ENCODE data around the gene SRSF11. TPM values are rescaled to one million over a fixed set of nuclear protein-coding genes. Genes with fewer than 3 reads are reported as not detected.

SRSF11 gene
- total and polyA plus RNA-seq, 2 donors, result 130 to 306 TPM

DNA sequence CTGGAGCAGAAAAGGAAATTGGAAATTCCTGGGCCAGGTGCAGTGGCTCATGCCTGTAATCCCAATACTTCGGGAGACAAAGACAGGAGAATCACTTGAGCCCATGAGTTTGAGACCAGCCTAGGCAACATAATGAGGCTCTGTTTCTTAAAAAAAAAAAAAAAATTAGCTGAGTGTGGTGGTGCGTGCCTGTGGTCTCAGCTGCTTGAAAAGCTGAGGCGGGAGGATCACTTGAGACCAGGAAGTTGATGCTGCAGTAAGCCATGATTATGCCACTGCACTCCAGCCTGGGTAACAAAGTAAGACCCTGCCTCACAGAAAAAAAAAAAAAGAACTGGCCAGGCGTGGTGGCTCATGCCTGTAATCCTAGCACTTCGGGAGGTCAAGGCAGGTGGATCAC lies 56.7 kb downstream of the SRSF11 start:
- Histone ChIP-seq H3K4me1 (ENCODE audit: control insufficient read depth in 2 of 2, insufficient read depth in 2 of 2, low read length in 2 of 2) (no peaks in the 10 kb centered on the region), H3K27me3 (ENCODE audit: control insufficient read depth in 2 of 2, insufficient read depth in 1 of 2, low read length in 1 of 2) (no peaks in the 10 kb centered on the region), H3K4me3 (ENCODE audit: low read length in 2 of 2) (no peak overlapping the region), H3K36me3 (ENCODE audit: control insufficient read depth in 2 of 2, insufficient read depth in 2 of 2, low read length in 1 of 2) (peaks cover 0 to 15% of the 10 kb centered on the region in 2 donors), H3K9me3 (ENCODE audit: control insufficient read depth in 2 of 2, insufficient read depth in 1 of 2, low read length in 1 of 2) (no peaks in the 10 kb centered on the region), H3K27ac (ENCODE audit: low read depth in 1 of 2, low read length in 1 of 2) (no peak overlapping the region)
- WGBS, result 94% methylated on average over 5 of the region's 5 CpGs
- no peak for DNase-seq (ENCODE audit: low read depth in 6 of 9, low spot score in 9 of 9)

DNA sequence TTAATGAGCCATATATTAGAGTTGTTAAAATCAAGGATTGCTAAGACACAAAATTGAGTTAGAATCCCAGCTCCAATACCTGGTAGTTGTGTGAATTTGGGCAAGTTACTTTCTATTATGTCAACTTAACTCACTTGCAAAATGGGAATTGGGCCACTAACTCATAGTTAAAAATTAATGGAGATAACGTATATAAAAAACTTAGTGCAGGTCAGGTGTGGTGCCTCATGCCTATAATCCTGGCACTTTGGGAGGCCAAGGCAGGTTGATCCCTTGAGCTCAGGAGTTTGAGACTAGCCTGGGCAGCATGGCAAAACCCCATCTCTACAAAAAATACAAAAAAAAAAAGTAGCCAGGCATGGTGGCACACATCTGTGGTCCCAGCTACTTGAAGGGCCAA lies 57.5 kb downstream of the SRSF11 start:
- Histone ChIP-seq H3K4me1 (ENCODE audit: control insufficient read depth in 2 of 2, insufficient read depth in 2 of 2, low read length in 2 of 2) (no peaks in the 10 kb centered on the region), H3K4me3 (ENCODE audit: low read length in 2 of 2) (no peak overlapping the region), H3K9me3 (ENCODE audit: control insufficient read depth in 2 of 2, insufficient read depth in 1 of 2, low read length in 1 of 2) (no peaks in the 10 kb centered on the region), H3K27ac (ENCODE audit: low read depth in 1 of 2, low read length in 1 of 2) (no peak overlapping the region), H3K36me3 (ENCODE audit: control insufficient read depth in 2 of 2, insufficient read depth in 2 of 2, low read length in 1 of 2) (peaks cover 0 to 13% of the 10 kb centered on the region in 2 donors), H3K27me3 (ENCODE audit: control insufficient read depth in 2 of 2, insufficient read depth in 1 of 2, low read length in 1 of 2) (no peaks in the 10 kb centered on the region)
- WGBS, result 100% methylated on average over 1 of the region's 1 CpG
- no peak for DNase-seq (ENCODE audit: low read depth in 6 of 9, low spot score in 9 of 9)

DNA sequence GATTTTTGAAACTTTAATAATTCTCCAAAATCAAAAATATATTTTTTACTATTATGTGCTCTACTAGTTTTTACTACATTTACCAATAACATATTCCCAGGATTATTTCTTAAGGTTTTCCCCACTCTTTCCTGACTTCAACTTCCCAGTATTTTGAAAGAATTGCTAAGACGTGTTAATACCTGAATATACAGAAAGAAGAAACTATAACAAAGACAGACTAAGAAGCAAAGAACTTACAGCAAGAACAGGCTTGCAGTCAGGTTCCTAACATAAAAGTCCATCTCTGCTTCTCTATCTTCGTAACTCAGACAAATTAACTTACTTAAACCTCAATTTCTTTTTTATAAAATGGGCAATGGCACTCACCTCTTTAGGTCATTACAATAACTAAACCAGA lies 63.2 kb downstream of the SRSF11 start:
- Histone ChIP-seq H3K9me3 (ENCODE audit: control insufficient read depth in 2 of 2, insufficient read depth in 1 of 2, low read length in 1 of 2) (no peaks in the 10 kb centered on the region), H3K4me1 (ENCODE audit: control insufficient read depth in 2 of 2, insufficient read depth in 2 of 2, low read length in 2 of 2) (no peaks in the 10 kb centered on the region), H3K36me3 (ENCODE audit: control insufficient read depth in 2 of 2, insufficient read depth in 2 of 2, low read length in 1 of 2) (peaks cover 0 to 8% of the 10 kb centered on the region in 2 donors), H3K4me3 (ENCODE audit: low read length in 2 of 2) (no peak overlapping the region), H3K27me3 (ENCODE audit: control insufficient read depth in 2 of 2, insufficient read depth in 1 of 2, low read length in 1 of 2) (no peaks in the 10 kb centered on the region), H3K27ac (ENCODE audit: low read depth in 1 of 2, low read length in 1 of 2) (no peak overlapping the region)
- no peak for DNase-seq (ENCODE audit: low read depth in 6 of 9, low spot score in 9 of 9)
- WGBS, result 94% methylated on average over 2 of the region's 2 CpGs

DNA sequence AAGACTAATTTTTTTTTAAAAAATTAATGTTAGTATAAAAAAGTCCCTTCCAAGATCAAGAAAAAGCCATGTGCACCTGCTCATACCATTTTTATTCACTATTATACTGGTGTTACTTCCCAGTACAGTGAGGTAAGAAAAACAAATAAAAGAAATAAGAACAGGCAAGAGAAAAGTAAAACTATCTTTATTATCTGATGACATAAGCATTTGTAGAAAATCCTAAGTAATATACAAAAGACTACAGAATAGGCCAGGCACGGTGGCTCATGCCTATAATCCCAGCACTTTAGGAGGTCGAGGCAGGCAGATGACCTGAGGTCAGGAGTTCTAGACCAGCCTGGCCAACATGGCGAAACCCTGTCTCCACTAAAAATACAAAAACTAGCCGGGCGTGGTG lies 65.3 kb downstream of the SRSF11 start:
- DNase-seq (ENCODE audit: low read depth in 6 of 9, low spot score in 9 of 9), result no peak
- WGBS, result 98% methylated on average over 5 of the region's 5 CpGs
- H3K9me3 ChIP-seq (ENCODE audit: control insufficient read depth in 2 of 2, insufficient read depth in 1 of 2, low read length in 1 of 2), result no peaks in the 10 kb centered on the region
- peaks cover 4 to 15% of the 10 kb centered on the region in 2 donors for H3K36me3 ChIP-seq (ENCODE audit: control insufficient read depth in 2 of 2, insufficient read depth in 2 of 2, low read length in 1 of 2)
- no peak overlapping the region for H3K27ac ChIP-seq (ENCODE audit: low read depth in 1 of 2, low read length in 1 of 2)
- no peaks in the 10 kb centered on the region for H3K27me3 ChIP-seq (ENCODE audit: control insufficient read depth in 2 of 2, insufficient read depth in 1 of 2, low read length in 1 of 2)
- H3K4me1 ChIP-seq (ENCODE audit: control insufficient read depth in 2 of 2, insufficient read depth in 2 of 2, low read length in 2 of 2), result no peaks in the 10 kb centered on the region
- no peak overlapping the region for H3K4me3 ChIP-seq (ENCODE audit: low read length in 2 of 2)

DNA sequence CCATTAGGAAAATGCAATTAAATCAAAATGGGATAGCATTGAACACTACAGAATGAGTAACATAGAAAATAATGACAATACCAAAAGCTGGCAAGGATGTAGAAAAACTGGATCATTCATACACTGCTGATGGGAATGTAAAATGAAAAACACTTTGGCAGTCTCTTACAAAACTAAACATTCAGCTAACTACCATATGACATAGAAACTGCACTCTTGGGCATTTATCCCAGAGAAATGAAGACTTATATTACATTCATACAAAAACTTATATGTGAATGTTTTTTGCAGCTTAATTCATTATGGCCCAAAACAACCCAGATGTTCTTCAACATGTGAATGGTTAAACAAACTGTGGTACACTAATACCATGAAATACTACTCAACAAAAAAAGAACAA lies 67.0 kb downstream of the SRSF11 start:
- Histone ChIP-seq H3K4me1 (ENCODE audit: control insufficient read depth in 2 of 2, insufficient read depth in 2 of 2, low read length in 2 of 2) (no peaks in the 10 kb centered on the region), H3K27ac (ENCODE audit: low read depth in 1 of 2, low read length in 1 of 2) (no peak overlapping the region), H3K4me3 (ENCODE audit: low read length in 2 of 2) (no peak overlapping the region), H3K36me3 (ENCODE audit: control insufficient read depth in 2 of 2, insufficient read depth in 2 of 2, low read length in 1 of 2) (peaks cover 4 to 20% of the 10 kb centered on the region in 2 donors), H3K9me3 (ENCODE audit: control insufficient read depth in 2 of 2, insufficient read depth in 1 of 2, low read length in 1 of 2) (no peaks in the 10 kb centered on the region), H3K27me3 (ENCODE audit: control insufficient read depth in 2 of 2, insufficient read depth in 1 of 2, low read length in 1 of 2) (no peaks in the 10 kb centered on the region)
- no peak for DNase-seq (ENCODE audit: low read depth in 6 of 9, low spot score in 9 of 9)

DNA sequence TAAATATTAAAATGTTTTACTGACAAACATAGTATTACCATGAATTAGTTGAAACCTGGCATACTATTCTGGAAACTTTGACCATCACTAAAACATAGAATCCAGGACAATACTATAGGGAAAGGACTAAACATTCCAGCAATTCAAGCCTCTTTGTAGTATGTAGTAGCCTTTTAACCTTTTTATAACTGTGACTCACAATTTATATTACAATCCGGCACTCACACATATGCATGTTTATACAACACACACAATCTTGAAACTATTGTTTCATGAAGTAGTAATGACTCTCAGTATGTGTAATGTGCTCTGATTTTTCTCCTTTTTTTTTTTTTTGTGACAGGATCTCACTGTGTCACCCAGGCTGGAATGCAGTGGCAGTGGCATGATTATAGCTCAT lies 69.0 kb downstream of the SRSF11 start:
- no peaks in the 10 kb centered on the region for H3K27me3 ChIP-seq (ENCODE audit: control insufficient read depth in 2 of 2, insufficient read depth in 1 of 2, low read length in 1 of 2)
- no peak overlapping the region for H3K27ac ChIP-seq (ENCODE audit: low read depth in 1 of 2, low read length in 1 of 2)
- H3K9me3 ChIP-seq (ENCODE audit: control insufficient read depth in 2 of 2, insufficient read depth in 1 of 2, low read length in 1 of 2), result no peaks in the 10 kb centered on the region
- peaks cover 4 to 37% of the 10 kb centered on the region in 2 donors for H3K36me3 ChIP-seq (ENCODE audit: control insufficient read depth in 2 of 2, insufficient read depth in 2 of 2, low read length in 1 of 2)
- H3K4me3 ChIP-seq (ENCODE audit: low read length in 2 of 2), result no peak overlapping the region
- no peak for DNase-seq (ENCODE audit: low read depth in 6 of 9, low spot score in 9 of 9)
- WGBS, result 99% methylated on average over 1 of the region's 1 CpG
- H3K4me1 ChIP-seq (ENCODE audit: control insufficient read depth in 2 of 2, insufficient read depth in 2 of 2, low read length in 2 of 2), result no peaks in the 10 kb centered on the region

DNA sequence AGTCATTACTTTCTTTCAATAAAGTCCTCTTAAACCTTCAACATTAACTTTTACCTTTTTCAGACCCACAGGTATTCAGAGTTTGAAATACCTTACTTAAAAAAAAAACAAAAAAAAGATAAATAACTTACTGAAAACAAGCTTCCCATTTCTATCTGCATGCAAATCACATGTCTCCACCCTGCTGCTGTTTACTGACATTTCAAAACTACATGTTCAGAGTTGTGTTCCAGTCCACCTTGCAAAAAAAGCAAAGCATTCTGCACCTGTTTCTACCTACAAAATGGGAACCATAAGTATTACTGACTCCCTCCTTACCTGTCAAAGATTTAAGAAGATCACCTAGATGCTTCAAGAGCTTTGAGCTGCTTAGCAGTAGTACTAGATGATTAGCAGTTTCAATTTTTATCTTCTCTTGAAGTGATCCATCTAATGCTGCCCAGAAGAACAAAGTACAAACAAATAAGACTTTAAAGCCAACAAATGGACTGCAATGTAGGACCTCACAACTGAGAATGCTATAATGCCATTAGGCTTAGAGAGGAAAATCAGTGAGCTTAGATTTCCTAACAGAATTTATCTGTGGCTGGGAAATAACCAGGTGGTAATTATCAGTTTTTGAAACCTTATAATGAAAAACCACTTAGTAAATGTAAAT lies 72.1 kb downstream of the SRSF11 start:
- peaks cover 4 to 37% of the 10 kb centered on the region in 2 donors for H3K36me3 ChIP-seq (ENCODE audit: control insufficient read depth in 2 of 2, insufficient read depth in 2 of 2, low read length in 1 of 2)
- no peaks in the 10 kb centered on the region for H3K9me3 ChIP-seq (ENCODE audit: control insufficient read depth in 2 of 2, insufficient read depth in 1 of 2, low read length in 1 of 2)
- no peaks in the 10 kb centered on the region for H3K27me3 ChIP-seq (ENCODE audit: control insufficient read depth in 2 of 2, insufficient read depth in 1 of 2, low read length in 1 of 2)
- no peak overlapping the region for H3K27ac ChIP-seq (ENCODE audit: low read depth in 1 of 2, low read length in 1 of 2)
- H3K4me3 ChIP-seq (ENCODE audit: low read length in 2 of 2), result no peak overlapping the region
- DNase-seq (ENCODE audit: low read depth in 6 of 9, low spot score in 9 of 9), result no peak
- no peaks in the 10 kb centered on the region for H3K4me1 ChIP-seq (ENCODE audit: control insufficient read depth in 2 of 2, insufficient read depth in 2 of 2, low read length in 2 of 2)

DNA sequence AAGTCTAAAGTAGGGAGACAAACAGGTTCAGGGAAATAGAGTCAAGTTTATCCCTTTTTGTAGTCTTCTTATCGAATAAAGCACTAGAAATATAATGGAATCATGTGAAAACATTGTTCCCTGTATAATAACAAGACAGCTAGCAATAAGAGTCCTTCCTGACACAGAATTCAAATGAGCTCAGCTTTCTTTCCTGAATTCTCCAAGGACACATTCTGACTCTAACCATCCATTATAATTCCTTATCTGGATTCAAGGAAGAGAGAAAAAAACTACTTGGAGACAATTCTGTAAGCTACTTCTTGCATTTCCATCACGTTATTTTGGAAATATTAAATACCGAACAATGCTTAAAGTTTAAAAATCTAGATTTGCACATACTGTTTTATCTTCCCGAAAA lies 74.6 kb downstream of the SRSF11 start:
- Histone ChIP-seq H3K4me1 (ENCODE audit: control insufficient read depth in 2 of 2, insufficient read depth in 2 of 2, low read length in 2 of 2) (no peaks in the 10 kb centered on the region), H3K9me3 (ENCODE audit: control insufficient read depth in 2 of 2, insufficient read depth in 1 of 2, low read length in 1 of 2) (no peaks in the 10 kb centered on the region), H3K36me3 (ENCODE audit: control insufficient read depth in 2 of 2, insufficient read depth in 2 of 2, low read length in 1 of 2) (peaks cover 8 to 44% of the 10 kb centered on the region in 2 donors), H3K27me3 (ENCODE audit: control insufficient read depth in 2 of 2, insufficient read depth in 1 of 2, low read length in 1 of 2) (no peaks in the 10 kb centered on the region), H3K27ac (ENCODE audit: low read depth in 1 of 2, low read length in 1 of 2) (no peak overlapping the region), H3K4me3 (ENCODE audit: low read length in 2 of 2) (no peak overlapping the region)
- 98% methylated on average over 4 of the region's 4 CpGs for WGBS
- no peak for DNase-seq (ENCODE audit: low read depth in 6 of 9, low spot score in 9 of 9)

DNA sequence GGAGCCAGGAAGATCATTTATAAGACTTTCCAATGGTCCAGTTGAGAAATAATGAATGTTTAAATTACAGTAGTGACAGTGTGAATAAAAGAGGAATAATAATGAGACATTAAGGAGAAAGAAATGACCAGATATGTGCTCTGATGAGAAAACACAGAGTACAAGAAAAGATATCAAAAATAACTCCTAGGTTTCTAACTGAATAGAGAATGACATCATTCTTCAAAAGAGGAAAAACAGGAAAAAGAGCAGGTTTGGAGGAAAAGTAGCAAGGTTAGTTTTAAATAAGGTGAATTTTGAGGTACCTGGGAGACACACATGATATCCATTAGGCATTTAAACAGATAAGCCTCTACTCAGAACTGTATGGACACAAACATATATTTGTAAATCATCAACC lies 78.3 kb downstream of the SRSF11 start:
- Histone ChIP-seq H3K4me3 (ENCODE audit: low read length in 2 of 2) (no peak overlapping the region), H3K9me3 (ENCODE audit: control insufficient read depth in 2 of 2, insufficient read depth in 1 of 2, low read length in 1 of 2) (no peaks in the 10 kb centered on the region), H3K27ac (ENCODE audit: low read depth in 1 of 2, low read length in 1 of 2) (no peak overlapping the region), H3K27me3 (ENCODE audit: control insufficient read depth in 2 of 2, insufficient read depth in 1 of 2, low read length in 1 of 2) (no peaks in the 10 kb centered on the region), H3K36me3 (ENCODE audit: control insufficient read depth in 2 of 2, insufficient read depth in 2 of 2, low read length in 1 of 2) (peaks cover 4 to 24% of the 10 kb centered on the region in 2 donors), H3K4me1 (ENCODE audit: control insufficient read depth in 2 of 2, insufficient read depth in 2 of 2, low read length in 2 of 2) (no peaks in the 10 kb centered on the region)
- DNase-seq (ENCODE audit: low read depth in 6 of 9, low spot score in 9 of 9), result no peak

Measured in thymus (tissue), 11 donors.